Dendritic cell treated with granulocyte-macrophage colony-stimulating factor and Interleukin-4, amounts not matched to agents 40 ng/mL and 50 ng/mL, for 4 days (primary cell): ENCODE results near the gene PFDN6.

ENCODE experiments used
- H3K27ac Mint-ChIP-seq: one replicate; pipeline ENCODE4 v1.8.0; 2022; ENCODE audit warnings: mild to moderate bottlenecking, mixed read lengths
- H3K27me3 Mint-ChIP-seq: one replicate; pipeline ENCODE4 v1.8.0; 2022; ENCODE audit warnings: mild to moderate bottlenecking, mixed read lengths
- H3K36me3 Mint-ChIP-seq: one replicate; pipeline ENCODE4 v1.8.0; 2022; ENCODE audit warnings: low read depth, mixed read lengths
- H3K4me1 Mint-ChIP-seq: one replicate; pipeline ENCODE4 v1.8.0; 2022; ENCODE audit warnings: low read depth, mixed read lengths
- H3K4me3 Mint-ChIP-seq: one replicate; pipeline ENCODE4 v1.8.0; 2022; ENCODE audit warnings: mild to moderate bottlenecking, moderate library complexity, mixed read lengths
- H3K9me3 Mint-ChIP-seq: one replicate; pipeline ENCODE4 v1.8.0; 2022; ENCODE audit warnings: mixed read lengths
- intact Hi-C: fragments of 100-400 bp; cut with micrococcal nuclease; formaldehyde crosslinking; loops from one replicate; pipeline ENCODE4 v1.15.0; 2022

The PFDN6 gene

GRCh38 chr6:33323623-33323948 is 34.2 kb downstream of the PFDN6 start:
- Mint-ChIP-seq H3K27ac (peak overlapping the region; percentile 100), H3K4me3 (peak overlapping the region; percentile 99), H3K27me3 (no peaks in the 10 kb centered on the region), H3K36me3 (peaks cover 43% of the 10 kb centered on the region), H3K4me1 (peaks cover 60% of the 10 kb centered on the region), H3K9me3 (no peaks in the 10 kb centered on the region)
- intact Hi-C loops = loop anchor here (1.0 kb wide), 1 partner anchor 9 kb away; the partner anchor contains the start of gene TAPBP

GRCh38 chr6:33324125-33324524 is 34.7 kb downstream of the PFDN6 start:
- Mint-ChIP-seq H3K9me3 (no peaks in the 10 kb centered on the region), H3K27me3 (no peaks in the 10 kb centered on the region), H3K27ac (peak overlapping the region; percentile 100), H3K36me3 (peaks cover 38% of the 10 kb centered on the region), H3K4me3 (peak overlapping the region; percentile 99), H3K4me1 (peaks cover 54% of the 10 kb centered on the region)
- intact Hi-C loops = no loop called here

GRCh38 chr6:33329058-33329457 is 39.7 kb downstream of the PFDN6 start:
- H3K27ac Mint-ChIP-seq = no peak overlapping the region
- H3K36me3 Mint-ChIP-seq = no peaks in the 10 kb centered on the region
- no peaks in the 10 kb centered on the region for H3K9me3 Mint-ChIP-seq
- intact Hi-C loops = no loop called here
- H3K4me1 Mint-ChIP-seq = peaks cover 6% of the 10 kb centered on the region
- no peak overlapping the region for H3K4me3 Mint-ChIP-seq
- no peaks in the 10 kb centered on the region for H3K27me3 Mint-ChIP-seq

- Mint-ChIP-seq H3K27ac (no peak overlapping the region), H3K4me1 (no peaks in the 10 kb centered on the region), H3K27me3 (no peaks in the 10 kb centered on the region), H3K36me3 (no peaks in the 10 kb centered on the region), H3K9me3 (no peaks in the 10 kb centered on the region), H3K4me3 (no peak overlapping the region)
- intact Hi-C loops = no loop called here
These were observed 41.3 kb downstream of the PFDN6 start for GRCh38 chr6:33330736-33331135.

- no peaks in the 10 kb centered on the region for H3K27me3 Mint-ChIP-seq
- H3K4me1 Mint-ChIP-seq = no peaks in the 10 kb centered on the region
- intact Hi-C loops = no loop called here
- no peaks in the 10 kb centered on the region for H3K36me3 Mint-ChIP-seq
- no peak overlapping the region for H3K4me3 Mint-ChIP-seq
- H3K27ac Mint-ChIP-seq = no peak overlapping the region
- H3K9me3 Mint-ChIP-seq = no peaks in the 10 kb centered on the region
These were observed 44.3 kb downstream of the PFDN6 start for GRCh38 chr6:33333666-33334065.

GRCh38 chr6:33335916-33336315 is 46.5 kb downstream of the PFDN6 start:
- Mint-ChIP-seq H3K9me3 (no peaks in the 10 kb centered on the region), H3K4me1 (peaks cover 9% of the 10 kb centered on the region), H3K27me3 (peaks cover 2% of the 10 kb centered on the region), H3K4me3 (no peak overlapping the region), H3K27ac (peak overlapping the region; percentile 41), H3K36me3 (no peaks in the 10 kb centered on the region)
- intact Hi-C loops = no loop called here

GRCh38 chr6:33336495-33336894 is 47.1 kb downstream of the PFDN6 start:
- H3K27ac Mint-ChIP-seq = no peak overlapping the region
- H3K4me3 Mint-ChIP-seq = no peak overlapping the region
- peaks cover 9% of the 10 kb centered on the region for H3K4me1 Mint-ChIP-seq
- peaks cover 2% of the 10 kb centered on the region for H3K27me3 Mint-ChIP-seq
- H3K9me3 Mint-ChIP-seq = no peaks in the 10 kb centered on the region
- intact Hi-C loops = no loop called here
- H3K36me3 Mint-ChIP-seq = no peaks in the 10 kb centered on the region

GRCh38 chr6:33339193-33339592 is 49.8 kb downstream of the PFDN6 start:
- Mint-ChIP-seq H3K4me3 (no peak overlapping the region), H3K36me3 (no peaks in the 10 kb centered on the region), H3K4me1 (peaks cover 9% of the 10 kb centered on the region), H3K27me3 (peaks cover 2% of the 10 kb centered on the region), H3K9me3 (no peaks in the 10 kb centered on the region), H3K27ac (no peak overlapping the region)
- intact Hi-C loops = no loop called here
